NCI-H1105 (cell line): Measurements from ENCODE around the gene TCEA2.
A peak's percentile ranks its signal among the peaks of the same experiment; 100 is the strongest.

Experiments used
- DNase-seq: peaks from one replicate; lab custom pipeline; 2025; lab: John Stamatoyannopoulos, UW

TCEA2 gene

DNA sequence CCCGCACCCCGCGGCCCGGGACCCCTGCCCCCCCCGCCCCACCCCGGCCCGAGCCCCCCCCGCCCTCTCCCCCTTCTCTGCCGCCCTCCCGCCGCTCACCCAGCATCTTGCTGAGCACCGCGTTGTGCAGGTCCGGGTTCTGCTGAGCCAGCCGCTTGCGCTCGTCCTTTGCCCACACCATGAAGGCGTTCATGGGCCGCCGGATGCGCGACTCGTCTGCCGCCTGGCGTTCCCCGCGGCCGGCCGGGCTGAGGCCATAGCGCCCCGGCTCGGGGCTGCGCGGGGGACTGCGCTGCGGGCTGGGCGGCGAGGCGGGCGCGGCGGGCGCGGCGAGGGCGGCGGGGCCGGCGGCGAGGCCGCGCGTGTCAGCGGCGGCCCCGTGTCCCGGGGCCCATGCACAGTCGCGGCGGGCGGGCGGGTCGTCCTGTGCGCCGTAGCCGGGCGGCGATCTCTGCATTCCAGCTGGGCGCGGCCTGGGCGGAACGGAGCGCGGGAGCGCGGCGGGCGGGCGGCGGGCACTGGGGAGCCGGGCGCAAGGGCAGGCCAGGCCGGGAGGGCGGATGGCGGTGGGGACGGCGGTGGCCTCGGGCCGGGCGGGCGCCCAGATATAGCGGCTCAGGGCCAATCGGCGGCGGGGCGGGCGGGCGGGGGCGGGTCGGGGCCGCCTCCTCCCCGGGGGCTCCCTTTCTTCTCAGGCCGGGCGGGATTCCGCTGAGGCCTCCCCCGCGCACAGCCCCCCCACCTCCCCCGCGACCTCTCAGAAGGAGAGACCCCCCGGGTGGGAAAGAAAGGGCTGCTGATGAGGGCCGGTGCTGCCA is 13.7 kb upstream of the TCEA2 start, which contains the start of gene SOX18:
Gene SOX18 (minus strand): TSS at position 580 of the 818 bp plus-strand sequence. CDS start 123 bp downstream, at position 457.
- no peak for DNase-seq

DNA sequence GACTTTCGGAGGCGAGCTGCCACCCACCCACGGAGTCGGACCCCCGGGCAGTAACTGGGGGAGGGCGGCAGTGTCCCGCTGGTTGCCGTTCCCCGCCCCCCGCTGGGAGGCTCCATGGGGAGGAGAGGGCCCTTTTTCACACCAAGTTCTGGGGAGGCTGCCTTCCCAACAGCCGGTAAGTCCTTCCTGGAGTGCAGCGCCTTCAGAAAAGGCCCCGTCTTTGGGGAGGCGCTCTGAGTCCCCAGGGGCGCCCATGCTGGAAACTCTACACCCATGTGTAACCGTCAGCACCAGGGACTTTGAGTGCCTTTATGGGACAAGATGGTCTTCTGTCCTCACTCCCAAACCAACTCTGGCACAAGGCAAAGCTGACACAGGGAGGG is 13.1 kb upstream of the TCEA2 start:
- DNase-seq = no peak

DNA sequence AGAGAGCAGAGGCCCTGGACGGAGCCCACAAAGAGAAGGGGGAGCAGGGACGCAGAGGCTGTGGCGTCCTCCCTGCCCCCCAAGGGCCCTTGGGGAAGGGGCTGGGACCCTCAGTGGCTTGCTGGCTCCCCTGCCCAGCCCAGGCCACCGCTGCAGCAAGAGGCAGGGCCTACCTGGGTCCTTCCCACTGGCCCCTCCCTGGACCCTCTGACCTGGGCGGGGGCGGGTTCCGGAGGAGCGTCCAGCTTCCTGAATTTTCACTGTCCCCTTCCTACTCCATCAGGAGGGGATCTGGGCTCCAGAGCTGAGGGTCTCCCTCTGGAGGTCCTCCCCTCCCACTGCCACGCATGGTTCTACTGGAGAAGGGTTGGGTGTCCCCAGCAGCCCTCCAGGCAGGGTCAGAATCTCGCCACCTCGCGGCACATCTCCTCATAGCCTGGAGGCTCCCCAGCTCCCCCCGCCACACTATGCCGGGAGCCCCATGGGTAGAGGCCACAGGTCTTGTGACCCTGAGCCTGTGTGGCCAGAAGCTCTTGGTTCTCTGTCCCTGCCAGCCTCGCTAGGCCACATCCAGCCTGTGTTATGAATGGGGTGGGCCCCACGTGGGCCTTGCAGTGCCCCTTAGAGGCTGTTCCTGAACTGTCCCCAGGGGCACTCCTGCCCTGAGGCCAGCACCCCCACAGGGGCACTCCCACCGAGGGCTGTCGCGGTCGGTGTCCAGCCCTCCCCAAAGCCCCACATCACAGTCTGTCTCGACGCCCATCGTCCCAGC is 12.6 kb upstream of the TCEA2 start:
- DNase-seq = no peak

DNA sequence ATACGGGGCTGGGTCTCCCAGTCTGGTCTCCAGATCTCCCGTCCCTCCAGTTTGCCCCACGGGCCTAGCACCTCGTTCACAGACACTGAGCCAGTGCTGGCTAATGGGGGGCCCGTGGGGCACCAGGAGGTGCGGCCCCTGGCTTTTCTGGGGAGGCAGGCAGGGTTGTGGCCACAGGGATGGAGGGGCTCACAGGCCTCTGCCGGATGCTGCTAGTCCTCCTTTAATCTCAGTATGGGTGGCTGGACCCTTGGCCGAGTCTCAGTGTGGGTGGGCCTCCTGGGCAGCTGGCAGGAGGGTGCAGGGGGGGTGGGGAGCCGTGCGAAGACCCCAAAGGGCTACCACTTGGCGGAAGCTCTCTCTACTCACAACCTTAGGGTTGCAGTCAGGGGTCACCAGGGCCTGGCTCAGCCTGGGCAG is 12.0 kb upstream of the TCEA2 start:
- DNase-seq = no peak

DNA sequence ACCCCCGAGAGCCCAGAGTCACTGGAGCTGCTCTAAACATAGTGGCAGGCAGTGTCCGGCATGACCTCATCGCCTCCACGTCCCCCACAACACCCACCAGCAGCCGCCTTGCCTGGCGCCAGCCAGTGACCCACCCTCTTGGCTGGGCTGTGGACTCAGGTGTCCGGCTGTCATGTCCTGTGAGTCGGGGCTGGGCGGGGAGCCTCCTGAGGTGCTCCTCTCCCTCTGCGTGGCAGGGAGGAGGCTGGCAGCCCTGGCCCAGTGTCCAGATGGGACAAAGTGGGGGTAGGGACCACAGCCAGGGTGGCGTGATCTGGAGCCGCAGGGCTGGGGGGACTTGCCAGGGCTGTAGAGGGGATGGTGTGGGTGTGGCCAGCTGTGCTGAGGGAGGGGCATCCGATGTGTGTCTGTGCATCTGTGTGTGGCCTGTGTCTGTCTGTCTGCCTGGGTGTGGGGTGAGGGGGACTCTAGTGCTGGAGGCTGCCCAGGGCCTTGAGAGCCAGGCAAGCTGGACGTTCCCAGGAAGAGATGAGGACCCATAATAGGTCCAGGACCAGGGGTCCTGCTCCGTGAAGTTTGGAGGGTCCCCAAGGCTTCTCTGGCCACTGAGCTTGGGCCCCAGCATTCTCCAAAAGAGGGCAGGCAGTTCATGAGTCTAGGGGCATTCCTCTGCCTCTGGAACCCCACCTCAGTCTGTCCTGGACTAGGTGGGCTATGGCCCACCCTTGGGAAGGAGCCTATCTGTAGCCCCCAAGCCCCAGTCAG is 11.3 kb upstream of the TCEA2 start:
- no peak for DNase-seq

DNA sequence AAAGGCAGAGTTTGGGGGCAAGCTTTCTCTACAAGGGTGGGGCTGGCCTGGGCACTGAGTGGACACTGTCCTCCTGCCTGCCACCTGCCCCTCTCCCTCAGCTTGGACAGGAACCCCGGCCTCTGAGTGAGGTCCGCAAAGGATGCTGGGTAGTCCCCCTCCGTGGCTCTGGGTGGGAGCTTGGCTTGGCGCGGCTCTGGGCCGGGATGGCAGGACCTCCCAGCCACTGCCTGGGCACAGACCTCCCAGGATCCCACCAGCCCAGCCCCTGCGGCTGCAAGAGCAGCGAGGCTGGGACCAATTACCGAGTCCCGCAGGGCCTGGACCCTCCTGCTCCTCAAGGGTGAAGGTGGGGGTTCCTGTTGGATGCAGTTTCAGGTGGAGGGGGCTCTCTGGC is 10.7 kb upstream of the TCEA2 start:
- DNase-seq = no peak

DNA sequence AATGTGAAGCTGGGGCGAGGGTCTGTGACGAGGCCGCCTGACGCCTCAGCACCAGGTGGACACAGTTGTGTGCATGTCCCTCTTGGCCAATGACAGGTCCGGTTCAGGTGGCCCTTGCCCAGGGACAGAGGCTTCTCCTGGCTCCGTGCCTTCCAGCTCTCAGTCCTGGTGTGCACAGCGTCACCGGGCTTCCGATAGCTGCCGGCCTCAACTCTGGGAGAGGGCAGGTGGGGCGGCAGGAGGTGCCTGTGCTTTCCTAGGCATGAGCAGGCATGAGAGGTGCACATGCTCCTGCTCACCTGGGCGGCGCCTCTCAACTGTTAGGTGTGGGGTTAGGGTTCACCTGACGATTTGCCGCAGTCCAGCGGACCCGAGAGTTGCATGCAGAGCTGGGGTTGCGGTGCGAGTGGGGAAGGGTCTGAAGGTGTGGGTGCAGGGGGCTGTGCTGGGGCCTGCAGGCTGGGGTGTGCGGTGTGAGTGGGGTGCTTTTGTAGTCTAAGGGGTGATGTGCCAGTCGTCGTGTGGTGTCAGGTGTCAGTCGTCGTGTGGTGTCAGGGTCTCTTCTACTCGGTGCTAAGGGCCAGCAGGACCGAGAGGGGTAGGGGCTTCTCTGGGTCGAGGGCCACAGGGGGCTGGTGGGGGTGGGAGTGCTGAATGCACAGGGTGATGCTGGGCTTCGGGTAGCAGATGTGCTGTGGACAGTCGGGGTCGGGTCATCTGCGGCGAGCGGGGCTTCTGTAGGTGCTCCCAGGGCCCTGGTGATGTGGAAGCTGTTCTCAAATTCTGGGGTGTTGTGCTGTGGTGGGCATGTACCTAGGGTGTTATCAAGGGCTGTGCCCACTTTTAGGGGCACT is 9.8 kb upstream of the TCEA2 start:
- no peak for DNase-seq

DNA sequence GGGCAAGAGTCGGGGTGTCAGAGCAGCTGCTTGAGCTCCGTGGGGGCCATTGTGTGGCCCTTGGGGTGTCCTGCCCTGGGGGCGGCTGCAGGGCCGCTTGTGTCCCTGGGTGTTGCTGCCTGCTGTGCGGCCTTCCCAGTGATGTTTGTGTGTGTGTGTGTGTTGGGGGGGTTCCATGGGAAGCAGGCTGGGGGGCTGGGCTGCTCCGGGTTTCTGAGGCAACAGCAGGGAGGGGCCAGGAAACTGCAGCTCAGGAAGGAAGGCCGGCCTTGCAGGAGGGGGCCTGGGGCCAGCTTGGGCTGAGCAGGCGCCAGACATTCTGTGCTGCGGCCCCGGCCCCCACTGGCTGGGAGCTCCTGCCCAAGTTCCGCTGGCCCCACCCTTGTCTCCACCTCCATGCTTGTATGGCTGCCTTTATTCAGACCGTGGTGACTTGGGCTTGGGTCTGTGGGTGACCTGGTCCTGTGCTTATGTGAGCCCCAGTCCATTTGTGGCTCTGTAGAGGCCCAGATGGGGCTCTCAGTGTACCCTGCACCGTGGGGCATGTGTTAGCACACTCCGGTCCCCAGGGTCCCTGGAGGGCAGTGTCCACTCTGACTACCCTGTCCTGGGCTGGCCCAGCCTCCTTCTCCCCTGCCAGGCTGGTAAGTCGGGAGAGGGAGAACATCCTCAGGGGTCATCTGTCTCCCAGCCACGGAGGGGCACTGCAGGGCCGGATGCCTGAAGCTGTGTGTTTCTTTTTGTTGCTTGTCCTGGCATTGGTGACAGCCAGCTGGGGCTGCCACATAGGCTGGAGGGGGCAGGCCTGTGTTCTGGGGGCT is 8.9 kb upstream of the TCEA2 start:
- no peak for DNase-seq

DNA sequence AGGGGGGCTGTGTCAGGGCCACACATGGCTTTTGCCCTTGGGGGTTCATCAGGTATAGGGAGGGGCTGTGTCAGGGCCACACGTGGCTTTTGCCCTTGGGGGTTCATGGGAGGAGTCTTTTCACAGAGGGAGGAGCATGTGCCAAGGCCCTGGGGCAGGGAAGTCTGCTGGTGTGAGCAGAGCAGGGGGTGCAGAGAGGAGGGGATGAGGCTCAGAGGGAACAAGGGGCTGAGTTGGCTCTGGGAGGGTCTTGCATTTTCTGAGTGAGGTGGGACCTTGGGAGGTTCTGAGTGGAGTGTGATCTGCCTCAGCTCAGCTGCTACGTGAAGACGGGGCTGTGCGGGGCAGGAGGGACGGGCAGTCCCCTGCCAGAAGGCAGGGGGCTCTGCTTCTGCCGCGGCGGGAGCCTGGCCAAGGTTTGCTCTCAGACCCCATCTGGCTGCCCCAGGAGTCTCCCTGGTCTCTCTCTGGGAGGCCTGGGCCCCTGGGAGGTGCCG is 7.6 kb upstream of the TCEA2 start:
- no peak for DNase-seq

DNA sequence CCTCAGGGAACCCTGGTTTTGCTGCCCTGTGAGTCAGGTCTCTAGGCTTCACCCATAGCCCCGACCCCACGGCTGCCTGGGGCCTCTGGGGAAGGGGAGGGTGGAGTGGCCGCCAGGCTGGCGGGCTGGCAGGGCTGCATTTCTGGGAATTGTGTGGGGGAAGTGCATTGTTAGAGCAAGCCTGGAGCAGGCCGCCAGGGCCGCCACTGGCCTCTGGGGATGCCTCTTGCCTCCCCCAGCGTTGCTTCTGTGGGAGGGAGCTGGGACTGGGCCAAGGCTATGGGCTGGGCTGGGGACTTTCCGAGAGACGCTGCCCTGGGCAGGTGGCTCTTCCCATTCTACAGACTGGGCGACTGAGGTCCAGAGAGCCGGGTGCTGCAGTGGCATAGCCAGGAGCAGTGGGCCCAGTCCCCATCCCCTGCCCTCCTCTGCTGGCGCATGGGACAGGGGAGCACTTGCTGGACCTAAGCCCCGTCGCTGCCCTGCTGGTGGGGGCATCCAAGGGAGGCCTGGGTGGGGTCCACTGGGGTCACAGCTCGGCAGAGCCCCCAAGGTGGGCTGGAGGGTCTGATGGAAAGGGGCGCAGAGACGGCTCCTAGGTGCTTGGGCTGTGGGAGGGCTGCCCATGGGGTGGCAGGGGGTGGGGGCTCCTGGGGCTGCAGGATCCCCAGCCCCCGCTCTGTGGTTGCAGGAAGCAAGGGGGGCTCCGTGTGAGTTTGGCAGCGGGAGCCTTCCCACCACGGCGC is 6.9 kb upstream of the TCEA2 start:
- no peak for DNase-seq

DNA sequence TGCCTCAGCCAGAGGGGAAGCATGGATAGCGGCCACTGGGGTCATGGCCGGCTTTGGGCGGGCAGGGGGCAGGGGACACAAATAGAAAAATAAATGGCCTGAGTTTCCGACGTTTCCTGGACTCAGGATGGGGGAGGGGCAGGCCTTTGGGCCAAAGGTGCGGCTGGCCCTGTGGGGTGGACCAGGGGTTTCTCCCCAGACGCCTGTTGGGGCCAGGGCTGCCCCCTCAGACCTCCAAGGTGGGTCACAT is 6.4 kb upstream of the TCEA2 start:
- DNase-seq = no peak

DNA sequence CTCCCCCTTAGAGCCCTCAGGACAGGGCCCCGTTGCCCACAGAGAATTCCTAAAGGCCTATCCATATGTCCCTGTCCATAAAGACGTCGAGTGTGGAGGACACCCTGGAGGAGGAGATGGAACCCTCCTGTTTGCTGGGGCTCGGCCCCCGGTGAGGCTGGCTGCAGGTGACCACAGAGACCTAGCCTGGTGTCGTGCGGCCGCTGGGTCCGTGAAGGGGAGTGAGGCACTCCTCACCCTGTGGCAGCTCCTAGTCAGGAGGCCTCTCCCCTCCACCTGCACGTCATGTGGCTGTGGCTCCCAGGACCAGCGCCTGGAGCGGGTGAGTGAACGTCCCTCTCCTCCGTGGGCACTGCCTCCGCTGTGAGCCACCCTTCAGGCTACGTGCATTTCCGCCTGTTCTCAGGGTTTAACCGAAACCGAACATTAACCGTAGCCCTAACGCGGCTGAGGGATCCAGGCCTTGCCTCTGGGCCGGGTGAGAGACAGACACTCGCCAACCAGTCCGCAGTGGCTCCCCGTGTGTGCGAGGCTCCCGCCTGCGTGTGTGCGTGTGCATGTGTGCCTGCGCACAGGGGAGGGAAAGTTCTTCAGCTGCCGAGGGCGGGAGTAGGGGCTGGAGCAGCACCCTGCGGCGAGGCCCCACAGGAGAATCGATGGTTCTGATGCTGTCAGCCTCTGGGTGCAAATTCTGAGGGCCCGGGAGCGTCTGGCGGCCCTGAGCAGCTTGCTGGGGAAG is 5.9 kb upstream of the TCEA2 start:
- no peak for DNase-seq

DNA sequence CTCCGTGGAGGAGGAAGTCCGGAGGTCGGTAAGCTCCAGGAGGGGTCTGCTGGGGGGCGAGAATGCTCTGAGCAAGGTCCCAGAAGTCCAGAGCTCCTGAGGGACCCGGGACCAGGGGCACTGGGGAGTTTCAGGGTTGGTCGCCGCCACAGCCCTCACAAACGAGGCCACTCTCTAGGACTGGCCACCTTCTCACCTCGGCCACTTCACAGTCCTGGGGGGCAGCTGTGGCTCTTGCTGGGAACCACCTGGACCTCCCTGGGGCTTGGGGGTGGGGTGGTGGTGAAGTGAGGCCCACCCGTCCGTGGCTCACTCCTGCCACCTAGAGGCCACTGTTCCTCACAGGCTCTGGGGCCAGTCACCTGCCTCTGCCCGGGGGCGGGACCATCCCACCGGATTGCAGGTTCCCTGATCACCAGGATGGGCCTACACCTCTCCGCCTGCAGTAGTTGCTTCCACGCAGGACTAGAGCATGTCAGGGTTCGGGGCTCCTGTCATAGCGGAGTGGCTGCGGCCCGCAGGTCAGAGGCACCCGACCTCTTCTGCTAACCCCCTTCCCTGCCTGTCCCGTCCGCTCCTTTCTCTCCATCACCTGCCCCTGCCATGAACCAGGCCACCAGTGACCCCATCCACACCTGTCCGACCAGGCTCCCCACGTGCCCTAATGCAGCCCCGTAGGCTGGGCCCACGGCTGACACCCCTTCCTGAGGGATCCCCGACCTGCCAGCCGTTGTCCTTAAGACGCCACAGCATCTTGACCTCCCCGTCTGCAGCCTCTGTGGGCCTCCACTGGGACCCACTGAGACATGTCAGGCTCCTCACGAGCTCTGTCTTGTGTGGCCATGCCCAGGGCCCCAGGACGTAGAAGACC is 5.1 kb upstream of the TCEA2 start:
- DNase-seq = peak; percentile 55

DNA sequence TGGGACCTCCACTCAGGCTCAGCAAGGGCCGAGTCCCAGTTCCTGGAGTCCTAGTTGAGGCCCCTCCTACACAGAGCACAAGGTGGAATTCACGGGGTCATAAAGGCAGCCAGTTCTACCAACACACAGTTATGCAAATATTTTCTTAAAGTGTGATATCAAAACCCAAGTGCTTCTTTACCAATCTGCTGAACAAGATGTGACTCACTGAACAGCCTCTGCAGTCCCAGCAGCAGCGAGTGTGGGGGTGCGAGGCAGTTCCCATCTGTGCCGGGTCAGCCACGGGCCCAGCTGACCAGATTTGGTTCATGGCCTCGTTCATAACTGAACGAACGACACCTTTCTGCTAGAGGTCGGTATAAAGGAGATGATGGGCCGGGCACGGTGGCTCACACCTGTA is 4.5 kb upstream of the TCEA2 start:
- DNase-seq = no peak

DNA sequence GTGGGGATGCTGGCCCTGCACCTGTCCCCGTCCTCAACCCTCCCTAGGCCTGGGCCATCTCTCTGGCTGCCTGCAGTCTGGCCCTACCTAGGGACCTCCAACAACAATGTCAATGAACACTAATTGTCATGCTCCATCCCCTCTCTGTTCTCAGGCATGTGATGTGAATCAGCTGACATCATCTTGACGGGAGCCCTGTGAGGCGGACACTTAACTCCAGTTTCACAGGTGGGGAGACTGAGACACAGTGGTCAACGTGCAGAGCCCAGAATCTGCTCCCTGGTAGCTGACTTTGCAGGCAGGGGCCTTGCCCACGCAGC is 762 bp upstream of the TCEA2 start:
- no peak for DNase-seq

DNA sequence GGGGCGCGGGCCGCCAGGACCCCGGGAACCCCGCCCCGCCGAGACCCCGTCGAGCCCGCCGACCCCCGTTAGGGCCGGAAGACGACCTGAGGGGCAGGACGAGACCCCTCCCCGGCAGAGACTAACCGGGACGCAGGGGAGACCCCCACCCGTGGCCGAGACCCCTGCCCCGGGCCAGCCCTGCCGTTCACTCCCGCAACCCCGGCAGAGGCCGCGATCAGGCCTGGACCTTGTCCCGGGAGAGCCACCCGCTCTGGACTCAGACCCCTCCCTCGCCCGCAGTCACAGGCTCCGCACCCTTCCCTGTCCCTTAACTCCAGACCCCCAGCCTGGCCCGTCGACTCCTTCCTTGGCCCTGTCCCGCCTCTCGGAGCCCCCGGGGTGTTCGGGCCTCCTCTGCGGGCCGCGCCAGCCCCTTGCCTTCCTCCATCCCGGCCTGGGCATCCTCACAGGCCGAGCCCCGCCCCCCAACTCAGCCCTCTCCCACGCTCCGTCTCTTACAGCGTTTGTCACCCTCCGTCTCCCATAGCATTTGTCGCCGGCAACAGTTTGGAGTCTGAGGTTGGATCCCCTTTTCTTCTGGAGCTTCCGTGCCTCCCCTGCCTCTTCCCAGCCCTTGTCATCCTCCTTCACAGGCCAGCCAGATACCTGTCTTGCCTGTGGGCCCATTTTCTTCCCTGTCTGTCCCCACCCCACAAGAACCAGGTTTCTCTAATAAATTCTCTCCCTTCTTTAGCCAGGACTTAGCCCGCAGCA is 569 bp downstream of the TCEA2 start:
- DNase-seq = no peak

DNA sequence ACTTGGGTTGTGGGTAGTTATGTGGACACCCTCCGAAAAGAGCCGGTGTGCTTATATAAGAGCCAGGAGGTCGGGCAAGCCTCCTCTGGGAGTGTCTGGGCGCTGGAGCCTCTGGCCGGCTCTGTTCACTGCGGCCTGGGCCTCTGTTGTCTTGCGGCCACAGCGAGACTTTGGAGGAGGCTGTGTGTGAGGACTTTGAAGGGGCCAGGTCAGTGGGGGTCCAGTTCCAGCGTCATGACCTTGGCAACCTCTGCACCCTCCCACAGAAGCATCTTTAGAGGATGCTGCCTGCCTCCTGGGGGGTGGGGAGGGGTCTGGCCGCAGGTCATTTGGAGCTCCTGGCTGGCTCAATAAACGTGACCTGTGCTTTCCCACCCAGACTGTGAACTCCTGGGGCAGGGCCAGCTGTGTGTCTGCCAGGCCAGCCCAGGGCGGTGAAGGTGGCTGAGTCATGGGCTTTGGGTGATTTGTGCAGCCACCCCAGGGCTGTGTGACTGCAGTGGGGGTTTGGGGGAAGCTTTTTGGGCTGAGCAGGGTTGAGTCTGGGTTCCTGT is 1.2 kb downstream of the TCEA2 start:
- DNase-seq = no peak
